Dermis microvascular lymphatic vessel endothelial cell (primary cell): ENCODE data around the gene PTPRG. TPM values are rescaled to one million over a fixed set of nuclear protein-coding genes. Genes with fewer than 3 reads are reported as not detected.

Source experiments
- DNase-seq, 2 donors: peaks; one replicate each; pipeline versions ENCODE4 v3.0.0 to v3.0.0-alpha.2; 2010; ENCODE audit warnings: low read depth in 2 of 2
- total RNA-seq: library from RNA; depleted of rRNA; stranded (reverse); fragments of >200 nt; gene quantifications from 2 replicates; pipeline ENCODE4 v1.2.1, GENCODE V29; 2014

PTPRG gene
- total RNA-seq, 1 donor from 2014 or later: 8.6 TPM

DNA sequence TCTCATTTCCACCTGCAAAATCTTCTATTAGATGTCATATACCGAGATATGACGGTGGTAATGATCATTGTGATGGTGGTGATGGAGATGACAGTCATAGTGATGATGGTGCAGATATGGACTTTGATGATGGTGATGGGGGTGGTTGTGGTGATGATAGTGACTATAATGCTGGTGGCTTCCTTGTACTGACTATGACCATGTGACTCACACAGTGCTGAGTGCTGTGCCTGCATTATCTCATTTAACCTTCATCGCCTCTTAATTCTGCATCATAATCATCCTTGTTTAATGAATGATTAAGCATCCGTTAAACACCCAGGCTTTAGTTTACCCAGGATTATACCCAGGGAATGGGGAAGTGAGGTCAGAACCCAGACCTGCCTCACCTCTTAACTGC is 480.3 kb downstream of the PTPRG start:
- DNase-seq: no peak

DNA sequence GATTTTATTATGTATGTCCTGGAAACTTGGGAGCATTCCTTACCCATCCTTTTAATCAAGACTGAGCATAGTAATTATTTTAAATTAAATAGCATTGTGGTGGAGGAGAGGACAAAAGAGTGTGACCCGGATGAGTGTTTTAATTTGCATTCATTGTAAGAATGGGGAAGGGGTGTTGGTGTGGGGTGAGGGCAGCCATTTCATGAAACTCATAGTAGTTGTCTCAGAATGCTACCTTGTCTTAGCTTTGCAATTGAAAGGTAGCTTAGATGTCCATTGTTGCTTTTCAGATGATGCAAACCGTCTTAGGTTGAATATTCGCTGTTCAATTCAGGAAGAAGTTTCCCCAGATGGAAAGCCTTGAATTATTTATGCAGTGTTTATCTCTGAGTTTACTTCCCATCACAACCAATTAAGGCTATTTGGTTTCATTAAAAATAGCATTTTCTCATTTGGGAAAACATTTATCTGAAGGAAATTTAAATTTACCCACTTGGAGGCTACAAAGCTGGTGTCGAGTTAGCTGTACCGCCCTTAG is 483.6 kb downstream of the PTPRG start:
- DNase-seq: no peak

DNA sequence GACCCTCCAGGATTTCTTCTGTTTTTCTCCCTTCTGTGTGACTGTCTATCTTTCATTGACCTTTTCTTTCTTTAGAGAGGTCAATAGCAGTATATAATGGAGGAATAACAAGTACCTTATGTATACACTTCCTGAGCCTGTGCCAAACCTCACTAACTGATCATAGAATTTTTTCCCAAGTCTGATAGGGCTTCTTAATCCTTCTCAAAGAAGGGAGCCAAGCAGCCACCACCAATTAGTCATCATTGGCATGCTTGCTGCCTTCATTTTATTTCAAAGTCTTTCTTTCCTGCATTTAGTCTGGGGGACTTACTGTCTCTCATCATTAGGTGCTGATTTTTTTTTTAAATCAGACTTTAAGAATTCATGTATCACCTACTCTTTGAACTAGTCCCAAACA is 485.0 kb downstream of the PTPRG start:
- peak in 1 of 2 donors; percentile 19 for DNase-seq

GRCh38 chr3:62048577-62048976 is 487.2 kb downstream of the PTPRG start:
- no peak for DNase-seq

GRCh38 chr3:62049033-62049432 is 487.7 kb downstream of the PTPRG start:
- no peak for DNase-seq

GRCh38 chr3:62051506-62051905 is 490.1 kb downstream of the PTPRG start:
- DNase-seq: peak; percentile 9 to 70

DNA sequence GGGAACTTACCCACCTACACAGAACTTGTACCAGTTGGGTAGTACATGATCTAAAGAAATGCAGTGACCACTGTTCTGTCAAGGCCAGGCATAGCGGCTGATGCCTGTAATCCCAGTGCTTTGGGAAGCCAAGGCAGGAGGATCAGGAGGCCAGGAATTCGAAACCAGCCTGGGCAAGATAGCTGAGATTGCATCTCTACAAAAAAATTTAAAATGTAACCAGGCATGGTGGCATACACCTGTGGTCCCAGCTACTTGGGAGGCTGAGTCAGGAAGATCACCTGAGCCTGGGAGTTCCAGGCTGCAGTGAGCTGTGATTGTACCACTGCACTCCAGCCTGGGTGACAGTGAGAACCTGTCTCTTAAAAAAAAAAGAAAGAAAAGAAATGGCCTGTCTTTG is 491.0 kb downstream of the PTPRG start:
- no peak for DNase-seq

- no peak for DNase-seq
Measured at GRCh38 chr3:62056658-62057057, 495.3 kb downstream of the PTPRG start.

DNA sequence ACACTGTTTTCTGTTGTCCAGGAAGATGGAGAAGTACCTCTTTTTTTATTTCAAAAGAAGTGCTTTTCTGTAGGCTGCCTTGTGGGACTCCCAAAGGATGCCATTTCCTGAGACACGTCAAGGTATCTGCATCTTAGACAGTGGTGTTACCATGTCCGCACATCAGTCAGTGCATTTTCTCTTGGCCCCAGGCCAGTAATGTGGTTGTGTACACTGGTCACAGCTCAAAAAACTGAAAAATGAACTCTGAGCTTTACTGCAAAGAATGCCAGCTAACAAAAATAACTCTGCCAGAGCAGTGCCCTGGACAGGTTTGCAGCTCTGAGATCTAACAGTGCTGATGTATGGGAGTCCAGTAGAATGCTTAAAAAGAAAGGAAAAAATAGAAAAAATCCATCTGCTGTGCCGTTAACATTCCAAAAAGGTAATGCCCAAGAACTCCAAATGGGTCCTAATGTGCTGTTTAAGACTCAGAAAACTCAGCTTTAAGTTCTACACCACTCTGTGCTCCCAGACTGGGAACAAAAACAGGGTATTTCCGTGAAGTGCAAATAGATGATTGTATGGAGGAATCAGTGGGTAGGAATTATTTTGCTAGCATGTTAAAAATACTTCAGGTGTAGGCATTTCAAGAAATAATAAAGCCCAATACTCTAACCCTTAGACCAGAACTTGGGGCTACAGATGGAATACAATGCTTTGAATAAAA is 496.1 kb downstream of the PTPRG start:
- no peak for DNase-seq

- DNase-seq: no peak
Measured at GRCh38 chr3:62065985-62066693, 504.8 kb downstream of the PTPRG start.

GRCh38 chr3:62068337-62068736 is 507.0 kb downstream of the PTPRG start:
- DNase-seq: no peak

DNA sequence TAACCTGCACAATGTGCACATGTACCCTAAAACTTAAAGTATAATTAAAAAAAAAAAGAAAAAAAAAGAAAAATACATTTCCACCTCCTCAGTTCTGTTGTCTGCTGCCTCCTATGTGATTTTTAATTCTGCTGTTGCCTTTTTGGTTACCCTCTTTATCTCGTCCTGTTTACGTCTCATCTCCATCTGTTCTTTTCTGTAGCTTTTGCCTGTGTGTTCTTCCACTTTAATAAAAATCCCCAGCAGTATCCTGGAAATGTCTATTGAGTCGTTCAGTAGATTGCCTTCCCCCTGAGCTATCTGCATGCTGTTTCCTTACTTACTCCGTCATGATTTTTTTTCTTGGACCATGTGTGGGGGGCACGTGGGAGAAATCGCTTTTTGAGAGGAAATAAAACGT is 509.5 kb downstream of the PTPRG start:
- no peak for DNase-seq

DNA sequence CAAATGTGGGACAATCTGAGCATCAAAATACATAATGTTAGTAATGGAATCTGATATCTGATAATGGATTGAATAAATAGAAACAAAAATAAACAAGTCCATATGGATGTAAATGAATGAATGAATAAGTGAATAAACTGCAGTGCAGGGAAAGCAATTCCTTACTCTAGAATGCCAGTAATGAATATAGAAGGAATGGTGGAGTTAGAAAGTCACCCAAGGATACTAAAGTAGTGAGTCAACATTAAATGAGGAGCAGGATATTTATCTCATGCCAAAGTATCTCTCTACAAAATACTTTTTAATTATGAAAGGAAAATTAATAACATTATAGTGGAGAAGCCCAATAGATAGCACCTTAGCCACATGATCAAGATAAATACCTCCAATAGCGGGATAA is 511.7 kb downstream of the PTPRG start:
- no peak for DNase-seq

- DNase-seq: peak in 1 of 2 donors; percentile 33
Measured at GRCh38 chr3:62084558-62084957, 523.2 kb downstream of the PTPRG start.

- no peak for DNase-seq
Measured at GRCh38 chr3:62088472-62089104, 527.2 kb downstream of the PTPRG start.

GRCh38 chr3:62090066-62090465 is 528.7 kb downstream of the PTPRG start:
- no peak for DNase-seq

GRCh38 chr3:62090519-62090918 is 529.1 kb downstream of the PTPRG start:
- DNase-seq: no peak

DNA sequence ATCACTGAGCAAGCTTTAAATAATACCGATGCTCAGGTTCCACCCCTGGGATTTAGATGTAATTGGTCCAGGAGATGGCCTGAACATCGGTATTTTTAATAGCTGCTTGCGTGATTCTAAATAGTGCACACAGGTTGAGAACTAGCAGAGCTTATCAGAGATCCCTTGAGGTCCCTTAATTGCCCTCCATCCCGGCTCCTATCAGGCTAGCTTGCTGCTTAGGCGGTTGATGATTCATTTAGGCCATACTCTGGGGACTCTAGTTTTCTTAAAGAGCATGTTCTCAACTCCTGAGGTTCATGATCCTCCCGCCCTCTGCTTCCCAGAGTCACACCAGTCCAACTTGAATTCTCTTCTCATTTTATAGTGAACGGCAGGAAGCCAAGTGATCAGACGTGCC is 531.7 kb downstream of the PTPRG start:
- no peak for DNase-seq

DNA sequence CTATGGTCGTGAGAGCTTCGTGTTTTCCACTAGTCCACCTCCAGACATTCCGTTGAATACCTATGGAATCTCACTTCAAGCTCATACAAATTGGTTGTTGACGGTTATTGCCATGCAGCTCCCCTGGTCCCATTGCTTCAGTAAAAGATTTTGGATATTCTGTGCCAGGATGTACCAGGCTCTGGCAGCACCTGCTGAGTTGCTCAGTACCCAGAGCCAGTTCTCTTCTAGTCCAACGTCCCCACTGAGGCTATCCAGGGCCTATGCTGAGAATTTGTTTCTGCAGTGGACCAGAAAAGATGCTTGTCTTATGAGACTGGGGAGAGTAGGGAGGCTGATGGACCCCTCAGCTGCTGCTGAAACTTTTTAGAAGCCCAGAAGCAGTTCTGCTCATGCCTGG is 533.1 kb downstream of the PTPRG start:
- DNase-seq: no peak

- no peak for DNase-seq
Measured at GRCh38 chr3:62095080-62095479, 533.7 kb downstream of the PTPRG start.

DNA sequence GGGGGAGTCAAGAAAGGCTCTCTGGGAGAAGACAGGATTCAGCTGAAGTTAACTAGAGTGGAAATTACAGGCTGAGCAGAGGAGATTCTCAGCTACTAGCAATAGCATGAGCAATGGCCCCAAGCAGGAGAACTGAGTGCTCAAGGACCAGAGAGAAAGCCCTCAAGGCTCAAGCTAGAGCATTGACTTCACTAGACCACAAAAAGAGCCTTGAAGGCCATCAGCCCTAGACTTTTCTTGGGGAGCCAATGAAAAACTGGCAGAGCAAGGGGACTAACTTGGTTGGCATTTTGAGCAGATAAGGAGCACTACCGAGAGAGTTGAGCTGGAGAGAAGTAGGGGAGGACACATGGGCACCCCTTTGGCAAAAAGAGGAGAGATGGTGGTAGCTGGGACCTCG is 534.4 kb downstream of the PTPRG start:
- no peak for DNase-seq

DNA sequence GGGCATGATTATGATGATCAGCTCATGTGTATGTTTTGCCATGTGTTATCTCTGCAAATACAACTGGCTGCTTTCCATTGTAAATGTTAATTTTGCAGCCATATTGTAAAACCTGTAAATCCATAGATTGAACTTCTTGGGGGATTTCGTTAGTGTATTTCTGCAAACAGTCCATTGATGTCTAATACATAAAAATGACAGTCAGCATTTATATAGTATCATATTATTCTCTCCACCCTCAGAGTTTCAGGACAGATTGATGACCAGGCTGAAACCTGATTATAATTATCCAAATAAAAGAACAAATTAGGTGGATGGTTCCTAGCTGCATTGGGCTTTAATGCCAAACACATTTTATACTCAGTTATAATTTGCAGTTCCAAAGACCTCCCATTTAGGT is 535.1 kb downstream of the PTPRG start:
- no peak for DNase-seq

DNA sequence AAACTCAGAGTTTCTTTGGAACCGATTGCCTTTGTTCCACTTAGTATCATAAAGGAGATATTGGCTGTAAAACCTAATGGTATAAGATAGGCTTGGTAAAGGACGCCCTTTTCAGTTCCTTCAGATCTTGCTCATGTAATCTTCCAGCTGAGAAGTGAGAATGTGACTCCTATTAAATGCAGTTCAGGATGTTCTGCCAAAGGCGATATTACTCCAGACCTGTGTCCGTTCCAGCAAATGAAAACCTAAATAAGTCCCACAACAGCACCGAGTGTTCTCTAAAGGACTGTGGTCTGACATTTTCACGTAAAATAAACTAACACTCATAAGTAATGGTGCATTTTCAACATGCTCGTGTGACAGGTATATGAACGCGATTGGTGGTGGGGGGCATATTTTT is 535.8 kb downstream of the PTPRG start:
- DNase-seq: no peak
